ENCODE measurements around the gene PALLD.
A peak's percentile ranks its signal among the peaks of the same experiment; 100 is the strongest.
"Not testable (repeated sequence)": the region's sequence is repeated elsewhere in the genome, so short reads cannot be mapped to it uniquely, and the experiment has no call there.

The PALLD gene

DNA sequence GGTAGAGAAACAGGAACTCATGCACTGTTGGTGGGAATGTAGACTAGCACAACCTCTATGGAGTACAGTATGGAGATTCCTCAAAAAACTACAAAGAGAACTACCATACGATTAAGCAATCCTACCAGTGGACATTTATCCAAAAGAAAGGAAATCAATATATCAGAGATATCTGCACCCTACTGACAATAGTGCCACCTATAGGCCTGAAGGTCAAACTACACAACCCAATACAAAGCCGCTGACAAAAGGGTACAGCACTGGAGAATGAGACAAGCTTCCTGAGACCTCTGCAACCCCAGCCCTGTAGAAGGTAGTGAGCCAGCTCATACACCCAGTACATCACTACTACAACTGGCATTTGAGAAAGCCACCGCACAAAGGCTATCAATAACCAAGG lies 446.1 kb downstream of the PALLD start:
- DNase-seq (ENCODE audit: low read depth) = no peak
- H3K4me3 ChIP-seq (ENCODE audit: low read length) = no peak overlapping the region
- peak; percentile 47 for TF ChIP-seq CTCF (conservative IDR thresholded peaks at IDR 0.05; ENCODE audit: low read length)

GRCh38 chr4:168945291-168945690 lies 448.4 kb downstream of the PALLD start:
- DNase-seq (ENCODE audit: low read depth) = no peak
- no peak overlapping the region for H3K4me3 ChIP-seq (ENCODE audit: low read length)
- no peak for TF ChIP-seq CTCF (conservative IDR thresholded peaks at IDR 0.05; ENCODE audit: low read length)

DNA sequence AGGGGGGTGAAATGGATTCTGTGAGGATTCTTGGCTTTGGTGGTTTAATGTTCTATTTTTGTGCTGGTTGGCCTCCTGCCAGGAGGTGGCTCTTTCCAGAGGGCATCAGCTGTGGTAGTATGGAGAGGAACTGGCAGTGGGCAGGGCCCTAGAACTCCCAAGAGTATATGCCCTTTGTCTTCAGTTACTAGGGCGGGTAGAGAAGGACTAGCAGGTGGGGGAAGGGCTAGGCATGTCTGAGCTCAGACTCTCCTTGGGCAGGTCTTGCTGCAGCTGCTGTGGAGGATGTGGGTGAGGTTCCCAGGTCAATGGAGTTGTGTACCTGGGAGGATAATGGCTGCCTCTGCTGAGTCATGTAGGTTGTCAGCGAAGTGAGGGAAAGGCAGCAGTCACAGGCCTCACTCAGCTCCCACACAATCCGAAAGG lies 456.0 kb downstream of the PALLD start:
- not testable (repeated sequence) for DNase-seq (ENCODE audit: low read depth); H3K4me3 ChIP-seq (ENCODE audit: low read length)

DNA sequence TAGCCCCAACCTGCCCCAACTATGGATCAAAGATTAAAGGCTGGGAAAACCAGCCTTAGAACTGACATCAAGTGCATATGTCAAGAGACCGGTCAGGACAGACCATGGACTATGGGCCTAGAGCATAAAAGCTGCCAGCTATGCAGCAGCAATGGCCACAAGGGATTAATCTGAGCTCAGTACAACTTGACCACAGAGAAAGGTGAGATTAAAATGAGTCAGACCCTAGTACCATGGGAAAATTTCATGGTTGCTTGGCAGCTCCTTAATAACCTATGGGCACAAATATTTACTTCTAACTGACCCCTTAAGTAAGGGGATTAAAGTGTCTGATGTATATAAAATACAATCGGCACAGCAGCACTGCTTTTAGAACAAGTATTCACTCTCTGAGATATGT lies 458.8 kb downstream of the PALLD start:
- H3K4me3 ChIP-seq (ENCODE audit: low read length) = no peak overlapping the region
- DNase-seq (ENCODE audit: low read depth) = no peak
- no peak for TF ChIP-seq CTCF (conservative IDR thresholded peaks at IDR 0.05; ENCODE audit: low read length)

GRCh38 chr4:168960716-168961115 lies 463.9 kb downstream of the PALLD start:
- TF ChIP-seq CTCF (conservative IDR thresholded peaks at IDR 0.05; ENCODE audit: low read length) = no peak
- no peak overlapping the region for H3K4me3 ChIP-seq (ENCODE audit: low read length)
- DNase-seq (ENCODE audit: low read depth) = no peak

DNA sequence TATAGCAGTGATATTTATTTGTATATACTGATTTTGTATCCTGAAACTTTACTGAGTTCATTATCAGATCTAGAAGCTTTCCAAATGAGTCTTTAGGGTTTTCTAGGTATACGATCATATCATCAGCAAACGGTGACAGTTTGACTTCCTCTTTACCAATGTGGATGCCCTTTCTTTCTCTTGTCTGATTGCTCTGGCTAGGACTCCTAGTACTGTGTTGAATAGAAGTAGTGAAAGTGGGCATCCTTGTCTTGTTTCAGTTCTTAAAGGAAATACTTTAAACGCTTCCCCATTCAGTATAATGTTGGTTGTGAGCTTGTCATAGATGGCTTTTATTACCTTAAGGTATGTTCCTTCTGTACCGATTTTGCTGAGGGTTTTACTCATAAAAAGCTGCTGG lies 475.7 kb downstream of the PALLD start:
- no peak for DNase-seq (ENCODE audit: low read depth)
- no peak overlapping the region for H3K4me3 ChIP-seq (ENCODE audit: low read length)
- no peak for TF ChIP-seq CTCF (conservative IDR thresholded peaks at IDR 0.05; ENCODE audit: low read length)

Measured in AG10803 (cell line).